Ishikawa (cell line): ENCODE measurements around the gene C6orf62.

Experiments
- CEBPB ChIP-seq: IDR thresholded peaks from 2 replicates; pipeline ENCODE4 v1.6.1; 2012
- CREB1 ChIP-seq: IDR thresholded peaks from 2 replicates; pipeline ENCODE4 v1.6.1; 2012; ENCODE audit warnings: low read depth
- EGR1 ChIP-seq: IDR thresholded peaks from 2 replicates; pipeline ENCODE4 v1.6.1; 2012
- EP300 ChIP-seq: IDR thresholded peaks from 2 replicates; pipeline ENCODE4 v1.6.1; 2012; ENCODE audit warnings: borderline replicate concordance
- FOXM1 ChIP-seq: IDR thresholded peaks from 2 replicates; pipeline ENCODE4 v1.6.1; 2012; ENCODE audit warnings: low read depth, borderline replicate concordance
- NFIC ChIP-seq: IDR thresholded peaks from 2 replicates; pipeline ENCODE4 v1.6.1; 2012
- RAD21 ChIP-seq: IDR thresholded peaks from 2 replicates; pipeline ENCODE4 v1.6.1; 2012; ENCODE audit warnings: low read depth
- REST ChIP-seq: IDR thresholded peaks from 2 replicates; pipeline ENCODE4 v1.6.1; 2012; ENCODE audit warnings: low read depth, mild to moderate bottlenecking
- TAF1 ChIP-seq: IDR thresholded peaks from 2 replicates; pipeline ENCODE4 v1.6.1; 2012; ENCODE audit warnings: low read depth, mild to moderate bottlenecking
- TCF12 ChIP-seq: IDR thresholded peaks from 2 replicates; pipeline ENCODE4 v1.6.1; 2012; ENCODE audit warnings: low read depth
- TEAD4 ChIP-seq: IDR thresholded peaks from 2 replicates; pipeline ENCODE4 v1.6.1; 2012
- YY1 ChIP-seq: IDR thresholded peaks from 2 replicates; pipeline ENCODE4 v1.6.1; 2012; ENCODE audit warnings: low read depth
- ZBTB7A ChIP-seq: IDR thresholded peaks from 2 replicates; pipeline ENCODE4 v1.6.1; 2012; ENCODE audit warnings: low read depth
- TF ChIP-seq, protein P1 (sequence below): IDR thresholded peaks from 2 replicates; pipeline ENCODE4 v1.6.1; 2012
- TF ChIP-seq, protein P2 (sequence below): IDR thresholded peaks from 2 replicates; pipeline ENCODE4 v1.6.1; 2012

C6orf62 gene

DNA sequence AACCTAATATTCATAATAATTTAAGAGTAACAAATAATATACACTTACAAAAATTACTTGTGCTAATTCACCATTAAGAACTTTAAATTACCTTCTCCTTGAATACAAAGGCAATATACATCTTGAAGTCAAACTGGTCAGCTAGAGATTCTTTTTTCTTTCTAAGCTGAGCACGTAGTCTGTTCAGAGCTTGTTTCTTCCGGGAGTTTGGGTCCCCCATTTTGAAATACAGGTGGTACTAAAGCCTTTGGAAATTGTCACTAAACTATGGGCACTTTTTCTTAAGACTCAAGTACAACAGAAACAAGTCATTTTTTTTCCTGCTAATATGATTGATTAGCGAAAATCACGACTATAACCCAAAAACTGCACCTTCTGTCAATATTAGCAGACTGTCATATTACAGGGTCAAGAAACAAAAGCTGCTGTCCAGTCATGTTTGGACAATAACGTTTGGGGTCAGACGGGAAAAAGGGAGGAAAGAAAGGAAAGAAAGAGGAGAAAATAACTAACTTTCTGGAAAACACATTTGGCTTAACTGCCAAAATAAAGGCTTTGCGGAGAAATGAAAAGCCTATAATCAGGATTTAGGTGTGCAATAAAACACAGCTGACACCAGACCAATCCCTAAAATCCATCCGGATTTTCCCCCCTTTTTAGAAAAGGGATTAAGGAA is 367 bp downstream of the C6orf62 start:
- TF ChIP-seq ZBTB7A (no peak), YY1 (no peak), REST (no peak), CREB1 (no peak), NFIC (no peak), TEAD4 (no peak), FOXM1 (no peak), RAD21 (no peak), EP300 (no peak), CEBPB (no peak), TCF12 (no peak), TAF1 (no peak), EGR1 (no peak)
- TF ChIP-seq, protein P1, sequence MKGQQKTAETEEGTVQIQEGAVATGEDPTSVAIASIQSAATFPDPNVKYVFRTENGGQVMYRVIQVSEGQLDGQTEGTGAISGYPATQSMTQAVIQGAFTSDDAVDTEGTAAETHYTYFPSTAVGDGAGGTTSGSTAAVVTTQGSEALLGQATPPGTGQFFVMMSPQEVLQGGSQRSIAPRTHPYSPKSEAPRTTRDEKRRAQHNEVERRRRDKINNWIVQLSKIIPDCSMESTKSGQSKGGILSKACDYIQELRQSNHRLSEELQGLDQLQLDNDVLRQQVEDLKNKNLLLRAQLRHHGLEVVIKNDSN: no peak
- TF ChIP-seq, protein P2, sequence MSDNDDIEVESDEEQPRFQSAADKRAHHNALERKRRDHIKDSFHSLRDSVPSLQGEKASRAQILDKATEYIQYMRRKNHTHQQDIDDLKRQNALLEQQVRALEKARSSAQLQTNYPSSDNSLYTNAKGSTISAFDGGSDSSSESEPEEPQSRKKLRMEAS: no peak

GRCh38 chr6:24710519-24711303 is 8.2 kb downstream of the C6orf62 start:
- TF ChIP-seq NFIC (no peak), EP300 (no peak), CREB1 (no peak), CEBPB (no peak), YY1 (no peak), TAF1 (no peak), EGR1 (no peak)
- TF ChIP-seq, protein P1: no peak

DNA sequence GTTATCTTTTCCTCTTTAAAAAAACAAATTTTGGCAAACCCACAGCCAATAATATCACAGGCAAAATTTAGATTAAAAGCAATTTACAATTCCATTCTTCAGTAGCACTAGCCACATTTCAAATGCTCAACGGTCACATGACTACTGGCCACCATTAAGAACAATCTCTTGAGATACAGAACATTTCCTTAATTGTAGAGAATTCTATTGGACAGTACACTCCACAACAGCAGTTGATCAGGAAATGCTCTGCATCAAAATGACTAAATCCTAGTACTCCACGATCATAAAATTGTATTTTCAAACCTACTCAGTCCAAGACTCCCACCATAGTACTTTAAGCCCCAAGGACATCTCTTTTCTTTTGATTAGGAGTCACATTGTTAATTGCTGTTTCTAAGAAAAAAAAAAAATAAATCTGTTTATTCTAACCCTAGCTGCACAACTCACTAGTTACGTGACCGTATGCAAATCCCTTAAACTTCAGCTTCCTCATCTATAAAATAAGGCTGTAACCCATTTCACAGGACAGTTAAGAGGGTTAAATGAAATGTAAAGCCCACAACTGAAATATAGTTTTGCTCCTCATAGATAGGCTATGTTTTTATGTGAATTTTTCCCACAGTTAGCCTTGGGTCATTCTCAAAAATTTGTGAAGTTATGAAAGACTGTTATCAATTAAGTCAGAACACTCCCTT is 9.8 kb downstream of the C6orf62 start:
- TF ChIP-seq, protein P1: 0 out of 2 replicates have a peak, but pooled peaks have one; percentile 5
- TF ChIP-seq RAD21 (no peak), EP300 (no peak)

DNA sequence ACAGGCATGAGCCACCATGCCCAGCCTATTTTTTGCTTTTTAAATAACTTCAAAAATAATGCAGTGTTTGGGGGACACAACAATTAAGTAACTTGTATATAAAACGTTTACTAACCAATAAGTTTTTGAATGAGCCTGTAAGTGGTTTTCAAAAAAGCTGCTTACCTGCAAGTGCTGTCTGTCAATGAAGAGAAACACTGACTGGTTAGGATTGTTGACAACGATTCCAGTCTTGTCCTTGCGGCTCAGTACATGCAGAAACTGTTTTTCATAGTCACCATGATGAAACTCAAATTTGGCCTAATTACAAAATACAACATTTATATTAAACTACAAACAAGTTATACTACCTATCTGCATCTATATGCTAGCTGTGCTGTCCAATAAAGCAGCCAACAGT is 10.3 kb downstream of the C6orf62 start:
- TF ChIP-seq TEAD4 (no peak), EGR1 (no peak), RAD21 (no peak), CREB1 (no peak), YY1 (no peak), TCF12 (no peak), TAF1 (no peak), REST (no peak)

DNA sequence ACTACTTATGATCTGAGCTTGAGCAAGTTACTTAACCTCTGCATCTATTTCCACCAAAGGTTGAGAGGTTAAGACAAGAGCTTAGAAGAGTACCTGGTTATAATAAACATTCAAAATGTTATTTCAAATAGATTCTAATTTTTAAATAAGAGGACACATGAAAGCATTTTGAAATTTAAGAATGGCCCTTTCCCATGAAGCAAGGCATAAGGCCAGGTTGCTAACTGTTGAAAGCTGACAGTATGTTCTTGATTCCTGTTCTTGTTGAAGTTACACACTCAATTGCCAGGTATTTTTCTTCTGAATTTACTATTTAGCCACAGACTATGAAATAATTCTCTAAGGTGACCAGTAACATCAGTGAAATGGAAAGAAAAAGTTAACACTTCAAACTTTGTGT is 14.5 kb downstream of the C6orf62 start:
- no peak for TF ChIP-seq TAF1
- no peak for TF ChIP-seq EGR1
- no peak for TF ChIP-seq RAD21
- TF ChIP-seq, protein P1: no peak
- TF ChIP-seq CEBPB: no peak
- no peak for TF ChIP-seq NFIC
- TF ChIP-seq EP300: no peak
- TF ChIP-seq ZBTB7A: no peak
- no peak for TF ChIP-seq TCF12
- TF ChIP-seq, protein P2: no peak
- TF ChIP-seq REST: no peak
- no peak for TF ChIP-seq FOXM1
- no peak for TF ChIP-seq CREB1
- TF ChIP-seq TEAD4: no peak
- no peak for TF ChIP-seq YY1
